BLaER1 (cell line): ENCODE data around the gene GLTP.
"Not testable (repeated sequence)": the region's sequence is repeated elsewhere in the genome, so short reads cannot be mapped to it uniquely, and the experiment has no call there.

Source experiments
- H3K27ac ChIP-seq: shearing (Covaris generic); formaldehyde crosslinking; 2 replicates; pipeline ENCODE4 v1.8.1; 2022
- H3K27me3 ChIP-seq: shearing (Covaris generic); formaldehyde crosslinking; 2 replicates; pipeline ENCODE4 v1.8.1; 2022
- H3K36me3 ChIP-seq: shearing (Covaris generic); formaldehyde crosslinking; 2 replicates; pipeline ENCODE4 v1.8.1; 2022
- H3K4me1 ChIP-seq: shearing (Covaris generic); formaldehyde crosslinking; 2 replicates; pipeline ENCODE4 v1.8.1; 2022
- H3K4me2 ChIP-seq: shearing (Covaris generic); formaldehyde crosslinking; 2 replicates; pipeline ENCODE4 v1.8.1; 2022
- H3K4me3 ChIP-seq: shearing (Covaris generic); formaldehyde crosslinking; 2 replicates; pipeline ENCODE4 v1.8.1; 2022
- H3K9ac ChIP-seq: shearing (Covaris generic); formaldehyde crosslinking; 2 replicates; pipeline ENCODE4 v1.8.1; 2022
- H3K9me3 ChIP-seq: shearing (Covaris generic); formaldehyde crosslinking; 2 replicates; pipeline ENCODE4 v1.8.1; 2022
- H4K20me1 ChIP-seq: shearing (Covaris generic); formaldehyde crosslinking; 2 replicates; pipeline ENCODE4 v1.8.1; 2022
- Cebpa-rat ChIP-seq: shearing (Covaris generic); IDR thresholded peaks from 2 replicates; pipeline ENCODE4 v1.8.1; 2022

The GLTP gene

GRCh38 chr12:109892748-109893147 is 12.4 kb upstream of the GLTP start:
- H3K4me2 ChIP-seq: peak overlapping the region; percentile 65

GRCh38 chr12:109892165-109892715 is 11.9 kb upstream of the GLTP start:
- peak overlapping the region; percentile 49; the same call in 1 of the 2 replicates for H3K27ac ChIP-seq
- H3K4me3 ChIP-seq: no peak overlapping the region
- H3K9ac ChIP-seq: no peak overlapping the region; the same call in 1 of the 2 replicates
- peaks cover 66% of the 10 kb centered on the region for H3K4me1 ChIP-seq
- no peaks in the 10 kb centered on the region for H3K27me3 ChIP-seq
- H4K20me1 ChIP-seq: no peaks in the 10 kb centered on the region
- no peaks in the 10 kb centered on the region for H3K9me3 ChIP-seq
- H3K4me2 ChIP-seq: peak overlapping the region; percentile 65
- H3K36me3 ChIP-seq: no peaks in the 10 kb centered on the region
- TF ChIP-seq Cebpa-rat: no peak

More at GRCh38 chr12:109892748-109893147, 12.4 kb upstream of the GLTP start:
- Histone ChIP-seq H4K20me1 (no peaks in the 10 kb centered on the region), H3K4me1 (peaks cover 62% of the 10 kb centered on the region), H3K27ac (peak overlapping the region; percentile 49; the same call in 1 of the 2 replicates), H3K27me3 (no peaks in the 10 kb centered on the region), H3K4me3 (no peak overlapping the region), H3K9me3 (no peaks in the 10 kb centered on the region), H3K36me3 (no peaks in the 10 kb centered on the region), H3K9ac (no peak overlapping the region; the same call in 1 of the 2 replicates)
- no peak for TF ChIP-seq Cebpa-rat

GRCh38 chr12:109891731-109892130 is 11.4 kb upstream of the GLTP start:
- H3K27ac ChIP-seq, H3K27me3 ChIP-seq, H3K9ac ChIP-seq, H4K20me1 ChIP-seq, H3K4me2 ChIP-seq, H3K4me3 ChIP-seq, H3K9me3 ChIP-seq, H3K36me3 ChIP-seq: not testable (repeated sequence)
- H3K4me1 ChIP-seq: peaks cover 66% of the 10 kb centered on the region

GRCh38 chr12:109890620-109891170 is 10.4 kb upstream of the GLTP start:
- H3K9me3 ChIP-seq: no peaks in the 10 kb centered on the region
- no peaks in the 10 kb centered on the region for H3K27me3 ChIP-seq
- no peak overlapping the region for H3K9ac ChIP-seq
- no peaks in the 10 kb centered on the region for H3K36me3 ChIP-seq
- no peak for TF ChIP-seq Cebpa-rat
- H3K4me1 ChIP-seq: peaks cover 66% of the 10 kb centered on the region
- no peaks in the 10 kb centered on the region for H4K20me1 ChIP-seq
- H3K4me3 ChIP-seq: no peak overlapping the region
- peak overlapping the region; percentile 85 for H3K27ac ChIP-seq
- H3K4me2 ChIP-seq: peak overlapping the region; percentile 76

GRCh38 chr12:109888179-109889020 is 8.1 kb upstream of the GLTP start:
- Histone ChIP-seq H3K36me3 (no peaks in the 10 kb centered on the region), H3K4me2 (peak overlapping the region; percentile 76), H3K27ac (peak overlapping the region; percentile 85), H4K20me1 (no peaks in the 10 kb centered on the region), H3K9me3 (no peaks in the 10 kb centered on the region), H3K27me3 (no peaks in the 10 kb centered on the region), H3K9ac (peak overlapping the region; percentile 69; the same call in 1 of the 2 replicates), H3K4me3 (peak overlapping the region; percentile 23; the same call in 1 of the 2 replicates), H3K4me1 (peaks cover 61% of the 10 kb centered on the region)
- no peak for TF ChIP-seq Cebpa-rat

GRCh38 chr12:109885616-109886015 is 5.3 kb upstream of the GLTP start:
- no peaks in the 10 kb centered on the region for H3K27me3 ChIP-seq
- H3K4me2 ChIP-seq: no peak overlapping the region
- TF ChIP-seq Cebpa-rat: no peak
- H3K9me3 ChIP-seq: no peaks in the 10 kb centered on the region
- H3K36me3 ChIP-seq: no peaks in the 10 kb centered on the region
- no peaks in the 10 kb centered on the region for H4K20me1 ChIP-seq
- H3K9ac ChIP-seq: no peak overlapping the region
- H3K4me1 ChIP-seq: peaks cover 38% of the 10 kb centered on the region
- H3K4me3 ChIP-seq: no peak overlapping the region
- H3K27ac ChIP-seq: no peak overlapping the region

- no peak overlapping the region for H3K9ac ChIP-seq
- no peaks in the 10 kb centered on the region for H3K27me3 ChIP-seq
- no peak overlapping the region for H3K4me2 ChIP-seq
- H3K36me3 ChIP-seq: no peaks in the 10 kb centered on the region
- no peaks in the 10 kb centered on the region for H3K9me3 ChIP-seq
- no peak overlapping the region for H3K4me3 ChIP-seq
- no peak for TF ChIP-seq Cebpa-rat
- no peak overlapping the region for H3K27ac ChIP-seq
- H4K20me1 ChIP-seq: peaks cover 11% of the 10 kb centered on the region
- peaks cover 30% of the 10 kb centered on the region for H3K4me1 ChIP-seq
Measured at GRCh38 chr12:109883461-109883860, 3.1 kb upstream of the GLTP start.

GRCh38 chr12:109881752-109882151 is 1.4 kb upstream of the GLTP start:
- Histone ChIP-seq H3K9me3 (no peaks in the 10 kb centered on the region), H3K27ac (no peak overlapping the region), H3K4me3 (no peak overlapping the region), H3K36me3 (no peaks in the 10 kb centered on the region), H3K4me2 (no peak overlapping the region), H3K9ac (no peak overlapping the region), H4K20me1 (peaks cover 22% of the 10 kb centered on the region), H3K4me1 (peaks cover 35% of the 10 kb centered on the region), H3K27me3 (no peaks in the 10 kb centered on the region)
- TF ChIP-seq Cebpa-rat: no peak

GRCh38 chr12:109880938-109881337 is 597 bp upstream of the GLTP start:
- H3K4me3 ChIP-seq: peak overlapping the region; percentile 95
- peak overlapping the region; percentile 52; the same call in 1 of the 2 replicates for H3K27ac ChIP-seq
- H3K36me3 ChIP-seq: no peaks in the 10 kb centered on the region
- H4K20me1 ChIP-seq: peaks cover 22% of the 10 kb centered on the region
- peak overlapping the region; percentile 99 for H3K4me2 ChIP-seq
- H3K27me3 ChIP-seq: no peaks in the 10 kb centered on the region
- no peaks in the 10 kb centered on the region for H3K9me3 ChIP-seq
- peaks cover 44% of the 10 kb centered on the region for H3K4me1 ChIP-seq
- peak overlapping the region; percentile 88 for H3K9ac ChIP-seq
- no peak for TF ChIP-seq Cebpa-rat
